ENCODE data around the gene SV2C.

DNA sequence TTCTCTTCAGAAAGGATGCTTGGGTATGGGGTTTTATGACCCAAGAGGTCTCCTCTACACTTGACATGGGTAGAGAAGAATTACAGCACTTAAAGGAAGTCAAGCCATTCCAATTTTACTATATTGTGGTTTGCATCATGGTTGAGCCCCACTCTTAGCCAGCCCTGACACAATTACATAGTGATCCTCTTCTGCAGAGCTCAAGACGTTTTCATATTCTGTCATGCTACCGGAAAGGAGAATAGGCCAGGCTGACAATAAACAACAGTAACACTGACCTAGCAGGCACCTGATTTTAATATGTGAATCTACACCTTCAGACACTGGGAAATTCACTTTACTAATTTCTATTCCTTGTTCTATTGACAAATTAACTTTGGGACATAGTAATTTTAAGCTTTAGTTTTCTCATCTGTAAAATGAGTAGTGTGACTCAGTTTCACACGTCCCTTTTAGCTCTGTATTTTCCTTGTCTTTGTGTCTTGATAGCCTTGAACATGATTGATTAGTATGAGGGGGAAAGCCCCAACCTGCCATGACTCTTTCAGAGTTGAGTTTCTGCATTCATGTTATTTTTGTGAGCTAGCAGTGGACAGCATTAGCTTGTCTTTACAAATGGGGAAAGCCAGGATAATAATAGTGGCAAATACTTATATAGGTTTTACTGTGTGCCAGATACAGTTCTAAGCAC lies 83.8 kb downstream of the SV2C start:
- TF ChIP-seq EP300 (IDR thresholded peaks at IDR 0.05) = no peak
- TF ChIP-seq POLR2A (IDR thresholded peaks at IDR 0.05) = no peak
